NCI-H69 (cell line): ENCODE measurements around the gene GBGT1.
"Not testable (repeated sequence)": the region's sequence is repeated elsewhere in the genome, so short reads cannot be mapped to it uniquely, and the experiment has no call there.

Source experiments
- DNase-seq: peaks from one replicate; lab custom pipeline; 2025; lab: John Stamatoyannopoulos, UW

The GBGT1 gene

DNA sequence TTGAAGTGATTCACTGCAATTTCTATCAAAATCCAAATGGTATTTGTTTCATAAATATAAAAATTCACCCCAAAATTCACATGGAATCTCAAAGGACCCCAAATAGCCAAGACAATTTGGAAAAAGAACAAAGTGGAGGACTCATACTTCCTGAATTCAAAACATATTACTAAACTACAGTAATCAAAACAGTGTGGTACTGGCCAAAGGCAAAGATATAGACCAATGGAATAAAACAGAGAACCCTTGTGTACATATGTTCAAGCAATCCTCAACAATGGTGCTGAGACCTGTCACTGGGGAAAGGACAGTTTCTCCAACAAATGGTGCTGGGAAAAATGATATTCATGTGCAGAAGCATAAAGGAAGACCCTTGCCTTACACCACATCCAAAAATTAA, 31.3 kb upstream of the GBGT1 start:
- no peak for DNase-seq

DNA sequence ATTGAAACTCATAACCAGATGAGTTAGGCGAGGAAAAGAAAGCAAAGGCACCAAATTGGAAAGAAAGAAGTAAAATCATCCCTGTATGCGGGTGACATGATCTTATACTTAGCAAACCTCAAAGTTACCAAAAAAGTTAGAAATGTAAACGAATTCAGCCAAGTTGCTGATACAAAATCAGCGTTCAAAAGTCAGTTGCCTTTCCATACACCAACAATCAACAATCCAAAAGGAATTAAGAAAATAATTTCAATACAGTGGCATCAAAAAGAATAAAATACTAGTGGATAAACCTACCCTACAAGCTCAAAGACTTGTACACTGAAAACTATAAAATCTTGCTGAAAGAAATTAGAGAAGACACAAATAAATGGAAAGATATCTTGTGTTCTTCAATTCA, 30.9 kb upstream of the GBGT1 start:
- no peak for DNase-seq

DNA sequence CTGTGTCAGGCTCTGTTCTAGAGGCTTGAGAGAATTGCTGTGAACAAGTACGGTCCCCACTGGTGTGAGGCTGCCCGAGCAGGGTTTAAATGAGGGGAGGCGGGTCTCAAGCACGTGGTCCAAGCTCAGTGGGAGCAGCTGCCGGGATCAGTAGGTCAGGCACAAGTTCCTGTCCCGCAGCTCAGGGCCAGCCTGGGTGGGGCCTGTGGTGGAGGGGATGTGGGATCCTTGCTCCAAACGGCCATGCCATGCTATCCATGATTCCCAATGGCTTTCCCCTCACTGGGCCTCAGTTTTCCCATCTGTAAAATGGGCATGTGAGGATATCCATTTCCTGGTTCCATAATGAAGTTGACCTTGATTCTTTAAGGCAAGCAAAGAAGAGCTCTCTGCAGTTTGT, 28.3 kb upstream of the GBGT1 start:
- no peak for DNase-seq

DNA sequence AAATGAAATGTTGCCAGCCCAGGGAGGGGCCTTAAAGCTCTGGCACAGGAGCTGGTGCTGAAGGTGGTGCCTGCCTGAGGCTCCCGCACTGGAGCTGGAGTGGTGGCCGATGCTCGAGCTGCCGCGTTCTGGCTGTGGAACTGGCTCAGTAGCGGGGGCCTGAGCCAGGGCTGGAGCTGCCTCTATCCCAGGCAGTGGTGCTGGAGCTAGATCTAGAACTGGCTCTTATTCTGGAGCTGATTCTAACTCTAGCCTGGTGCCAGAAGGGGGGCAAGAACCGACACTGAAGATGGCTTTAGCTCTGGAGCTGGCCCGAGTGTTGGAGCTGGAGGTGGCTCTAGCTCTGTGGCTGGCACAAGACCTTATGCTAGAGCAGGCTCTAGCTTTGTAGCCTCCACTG, 26.1 kb upstream of the GBGT1 start:
- DNase-seq, result no peak

DNA sequence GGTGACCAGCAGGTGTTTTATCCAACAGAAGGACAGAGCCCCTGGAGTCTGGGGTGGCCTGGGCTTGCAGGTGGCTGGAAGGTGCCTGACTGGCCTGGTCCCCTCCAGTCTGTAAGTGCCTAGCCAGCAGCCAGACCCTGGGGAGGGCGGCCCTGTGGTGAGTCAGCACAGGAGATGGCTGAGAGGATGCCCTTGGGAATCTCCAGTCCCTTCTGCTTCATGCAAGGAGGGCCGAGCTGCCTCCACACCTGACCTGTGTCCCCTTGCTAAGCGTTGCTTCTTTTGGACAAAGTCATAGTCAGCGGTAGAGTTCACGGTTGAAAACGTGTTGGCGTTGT, 25.1 kb upstream of the GBGT1 start:
- no peak for DNase-seq

DNA sequence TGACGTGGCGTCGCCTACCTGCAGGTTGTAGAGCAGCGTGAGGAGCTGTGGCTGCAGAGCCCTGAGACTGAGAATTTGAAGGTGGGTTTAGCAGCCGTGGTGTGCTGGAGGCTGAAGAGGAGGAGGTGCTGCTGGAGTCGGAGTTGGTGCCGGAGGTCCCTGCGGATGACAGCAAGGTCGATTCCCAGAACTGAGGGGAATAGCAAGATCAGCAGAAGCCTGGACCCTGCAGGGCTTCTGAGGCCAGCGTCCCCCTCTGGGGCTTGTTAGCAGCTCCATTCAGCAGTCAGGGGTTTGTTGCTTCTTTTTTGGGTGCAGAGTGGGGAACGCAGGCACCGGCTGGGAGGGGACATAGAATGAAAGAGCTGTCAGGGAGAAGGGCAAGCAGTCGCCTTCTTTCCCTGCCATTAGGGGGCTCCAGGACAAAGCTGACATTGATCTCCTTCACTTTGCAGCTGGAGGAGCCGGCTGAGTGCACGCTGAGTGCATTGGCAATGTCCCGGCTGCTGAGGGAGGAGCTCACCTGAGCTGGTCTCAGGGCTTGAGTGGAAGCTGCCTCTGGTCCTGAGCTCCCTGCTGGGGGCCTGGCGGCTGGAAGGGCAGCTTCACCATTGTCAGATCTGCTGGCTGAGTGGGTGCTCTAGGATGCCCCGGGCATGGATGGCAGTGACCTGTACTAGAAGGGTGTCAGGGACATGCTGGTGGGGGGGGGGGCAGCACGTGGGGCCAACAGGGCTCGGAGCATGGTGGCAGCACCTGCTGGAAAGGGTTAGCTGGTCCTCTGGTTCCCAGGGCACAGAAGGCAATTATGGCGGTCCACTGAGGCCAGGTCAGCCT, 24.5 kb upstream of the GBGT1 start:
- DNase-seq, result peak; percentile 57

DNA sequence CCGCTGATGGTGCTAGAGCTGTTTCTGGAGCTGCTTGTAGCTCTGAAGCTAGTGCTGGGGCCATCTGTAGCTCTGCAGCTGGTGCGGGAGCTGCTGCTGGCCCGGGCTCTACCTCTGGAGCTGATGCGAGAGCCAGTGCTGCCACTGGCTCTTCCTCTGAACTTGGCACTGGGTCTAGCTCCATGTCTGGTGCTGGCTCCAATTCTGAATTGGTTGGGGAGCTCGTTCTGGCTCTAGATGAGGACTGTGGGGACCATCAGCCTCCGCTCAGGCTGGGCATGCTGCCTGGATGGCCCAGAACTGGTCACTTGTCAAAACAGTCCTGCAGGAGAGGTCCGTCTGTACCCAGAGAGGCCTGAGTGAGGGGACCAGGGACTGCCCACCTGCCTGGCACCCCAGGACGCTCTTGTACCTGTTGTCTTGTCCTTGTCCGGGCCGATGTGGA, 23.9 kb upstream of the GBGT1 start:
- no peak for DNase-seq

DNA sequence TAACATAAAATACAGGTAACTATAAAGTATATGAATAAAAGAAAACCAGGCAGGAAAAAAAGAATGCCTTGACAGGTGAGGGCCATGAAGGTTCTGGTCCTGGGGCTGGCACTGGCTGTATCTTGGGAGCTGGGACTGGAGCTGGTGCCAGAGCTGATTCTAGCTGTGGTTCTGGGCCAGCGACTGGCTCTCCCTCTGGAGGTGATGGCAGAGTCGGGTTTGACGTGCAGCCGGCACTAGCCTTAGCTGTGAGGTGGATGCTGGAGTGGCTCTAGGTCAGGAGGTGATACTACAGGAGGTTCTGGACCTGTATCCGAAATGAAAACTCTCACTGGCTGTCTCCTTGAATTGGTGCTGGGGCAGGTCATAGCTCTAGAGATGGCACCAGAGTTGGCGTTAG, 23.0 kb upstream of the GBGT1 start:
- no peak for DNase-seq

DNA sequence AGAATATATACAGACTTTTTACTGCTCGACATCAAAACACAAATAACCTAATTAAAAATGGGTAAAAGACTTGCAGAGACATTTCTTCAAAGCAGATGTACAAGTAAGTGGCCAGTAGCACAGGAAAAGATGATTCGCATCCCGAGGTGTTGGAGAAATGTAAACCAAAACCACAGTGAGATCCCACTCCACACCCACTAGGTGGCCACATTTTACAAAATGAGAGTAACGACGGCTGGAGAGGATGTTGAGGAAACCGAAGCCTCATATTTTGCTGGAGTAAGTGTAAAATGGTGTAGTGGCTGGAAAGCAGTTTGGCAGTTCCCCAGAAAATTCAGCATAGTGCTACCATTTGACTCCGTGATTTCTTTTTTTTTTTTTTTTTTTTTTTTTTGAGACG, 21.3 kb upstream of the GBGT1 start:
- DNase-seq, result peak; percentile 84

DNA sequence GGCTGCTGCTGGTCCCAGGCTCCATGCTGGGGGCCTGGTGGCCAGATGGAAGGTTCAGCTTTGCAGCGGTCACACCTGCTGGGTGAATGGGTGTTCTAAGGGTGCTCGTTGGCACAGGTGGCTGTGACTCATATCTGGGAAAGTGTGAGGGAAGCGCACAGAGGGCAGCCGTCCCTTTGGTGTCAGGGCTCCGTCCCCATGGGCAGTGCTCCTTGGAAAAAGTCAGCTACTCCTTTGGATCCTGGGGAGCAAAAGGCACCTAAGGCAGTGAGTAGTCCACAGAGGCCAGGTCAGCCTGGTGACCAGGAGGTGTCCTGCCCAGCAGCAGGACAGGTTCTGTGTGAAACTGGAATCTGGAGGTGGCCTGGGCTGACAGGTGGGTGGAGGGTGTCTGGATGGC, 18.4 kb upstream of the GBGT1 start:
- no peak for DNase-seq

DNA sequence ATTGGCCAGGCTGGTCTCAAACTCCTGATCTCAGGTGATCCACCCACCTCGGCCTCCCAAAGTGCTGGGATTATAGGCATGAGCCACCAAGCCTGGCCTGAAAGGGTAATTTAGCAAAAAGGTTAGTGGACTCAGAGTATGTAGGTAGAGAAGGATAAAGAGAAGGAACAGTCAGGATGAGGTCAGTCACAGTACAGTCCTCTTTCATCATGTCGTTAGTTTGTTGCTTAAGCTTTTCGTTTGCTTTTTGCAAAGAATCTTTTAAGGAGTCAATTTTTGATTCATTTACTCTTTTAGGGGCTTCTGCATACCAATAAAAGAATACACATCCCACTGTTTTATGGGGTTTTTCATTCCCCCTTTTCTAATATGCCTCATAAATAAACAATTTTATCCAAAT, 17.8 kb upstream of the GBGT1 start:
- no peak for DNase-seq

DNA sequence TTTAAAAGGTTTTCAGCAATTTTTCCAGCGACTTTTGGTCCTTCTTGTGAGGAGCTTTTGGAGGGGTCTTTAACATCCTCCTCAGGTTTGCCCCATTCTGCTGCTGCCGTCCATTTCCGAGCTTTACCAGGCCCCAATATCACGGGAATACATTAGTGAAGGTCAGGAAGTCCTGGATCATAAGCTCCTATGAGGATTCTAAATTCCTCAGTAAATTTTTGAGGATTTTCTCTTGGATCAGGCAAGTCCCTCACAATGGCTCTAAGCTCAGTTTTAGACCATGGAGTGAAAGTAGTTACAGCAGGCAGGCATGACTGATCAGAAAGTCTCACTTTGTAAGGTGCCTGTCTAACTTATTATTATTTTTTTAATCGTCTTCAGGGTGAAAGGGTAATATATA, 17.2 kb upstream of the GBGT1 start:
- no peak for DNase-seq

DNA sequence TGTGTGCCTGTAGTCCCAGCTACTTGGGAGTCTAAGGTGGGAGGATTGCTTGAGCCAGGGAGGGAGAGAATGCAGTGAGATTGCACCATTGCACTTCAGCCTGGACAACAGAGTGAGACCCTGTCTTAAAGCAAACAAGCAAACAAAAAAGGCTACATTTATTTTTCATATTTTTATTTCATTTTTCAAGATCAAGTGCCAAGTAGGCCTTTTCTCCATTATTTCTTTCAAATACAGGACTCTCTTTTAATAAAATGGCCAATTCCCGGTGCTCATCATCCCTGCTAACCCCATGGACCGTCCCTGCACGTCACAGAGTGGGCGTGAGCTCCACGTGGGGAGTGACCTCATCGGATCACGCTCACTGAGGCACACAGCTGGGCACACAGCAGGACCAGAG, 9.3 kb upstream of the GBGT1 start:
- no peak for DNase-seq

DNA sequence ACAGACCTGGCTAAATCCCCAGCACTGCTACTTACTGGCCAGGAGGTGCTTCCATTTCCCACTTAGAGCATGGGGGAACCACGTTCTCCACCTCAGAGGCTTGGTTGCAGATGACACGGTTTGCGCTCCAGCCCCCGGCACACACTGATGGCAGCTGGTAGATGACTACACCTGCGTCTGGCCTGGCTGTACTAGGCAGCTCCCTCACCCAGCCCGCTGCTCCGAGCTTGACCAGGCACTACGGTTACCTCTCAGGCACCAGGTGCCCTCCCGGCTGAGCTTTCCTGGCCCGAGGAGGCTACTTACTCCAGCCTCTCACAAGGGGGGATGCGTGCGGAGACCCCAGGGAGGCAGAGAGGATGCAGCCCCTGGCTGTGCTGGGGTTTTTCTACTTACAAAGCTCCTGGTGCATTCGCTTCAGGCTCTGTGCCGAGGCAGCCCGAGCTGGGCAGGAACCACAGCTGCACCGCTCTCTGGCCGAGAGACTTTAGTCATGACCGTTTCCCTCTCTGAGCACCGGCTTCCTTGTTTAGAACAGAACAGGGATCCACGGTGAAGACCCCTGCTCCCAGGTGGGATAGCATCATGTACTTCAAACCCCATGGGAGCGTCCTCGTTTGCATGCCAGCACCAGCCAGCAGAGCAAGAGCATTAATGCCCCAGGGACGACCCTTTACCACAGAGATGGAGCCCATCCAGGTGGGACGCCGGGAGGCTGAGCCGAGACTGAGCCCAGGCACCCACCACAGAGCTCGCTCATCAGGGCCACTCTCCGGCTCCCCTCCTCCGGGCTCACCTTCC, 7.6 kb upstream of the GBGT1 start:
- DNase-seq, result no peak

DNA sequence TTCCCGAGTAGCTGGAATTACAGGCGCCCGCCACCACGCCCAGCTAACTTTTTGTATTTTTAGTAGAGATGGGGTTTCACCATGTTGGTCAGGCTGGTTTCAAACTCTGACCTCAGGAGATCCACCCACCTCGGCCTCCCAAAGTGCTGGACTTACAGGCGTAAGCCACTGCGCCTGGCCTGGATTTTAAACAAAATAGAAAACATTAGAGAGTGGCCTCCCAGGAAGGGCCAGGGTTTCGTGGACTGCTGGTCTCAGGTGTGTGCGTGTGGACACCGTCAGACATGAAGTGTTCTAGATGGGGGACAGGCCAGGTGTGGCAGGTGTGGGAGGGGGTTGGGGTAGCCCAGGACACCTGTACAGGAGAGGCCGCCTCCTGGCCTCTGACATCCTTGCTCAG, 7.0 kb upstream of the GBGT1 start:
- no peak for DNase-seq

DNA sequence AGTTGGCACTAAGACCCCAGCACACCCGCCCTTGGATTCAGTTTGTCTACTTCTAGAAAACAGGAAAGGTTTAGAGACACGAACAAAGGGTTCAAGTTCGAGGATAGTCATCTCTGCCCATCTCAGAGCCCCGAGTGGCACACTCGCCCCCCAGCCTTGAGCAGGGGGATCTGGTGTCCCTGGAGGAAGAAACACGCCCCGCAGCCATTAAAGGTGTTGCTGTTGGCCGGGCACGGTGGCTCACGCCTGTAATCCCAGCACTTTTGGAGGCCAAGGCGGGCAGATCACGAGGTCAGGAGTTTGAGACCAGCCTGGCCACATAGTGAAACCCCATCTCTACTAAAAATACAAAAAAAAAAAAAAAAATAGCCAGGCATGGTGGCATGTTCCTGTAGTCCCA, 6.0 kb upstream of the GBGT1 start:
- DNase-seq, result not testable (repeated sequence)

DNA sequence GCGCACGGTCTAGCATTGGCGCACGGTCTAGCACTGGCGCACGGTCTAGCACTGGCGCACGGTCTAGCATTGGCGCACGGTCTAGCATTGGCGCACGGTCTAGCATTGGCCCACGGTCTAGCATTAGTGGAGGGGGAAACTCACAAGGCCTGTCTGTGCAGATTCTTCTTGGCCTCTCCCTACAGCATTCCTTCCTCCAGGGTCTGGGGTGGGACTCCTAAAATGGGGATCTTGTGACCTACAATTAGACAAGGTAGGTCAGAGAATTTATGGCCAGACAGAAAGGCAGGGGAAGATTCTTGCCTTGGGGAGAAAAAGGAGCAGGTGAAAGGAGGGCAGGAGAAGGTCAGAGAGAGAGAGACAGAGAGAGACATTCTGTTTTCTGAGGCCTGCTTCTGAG, 5.4 kb upstream of the GBGT1 start:
- no peak for DNase-seq

DNA sequence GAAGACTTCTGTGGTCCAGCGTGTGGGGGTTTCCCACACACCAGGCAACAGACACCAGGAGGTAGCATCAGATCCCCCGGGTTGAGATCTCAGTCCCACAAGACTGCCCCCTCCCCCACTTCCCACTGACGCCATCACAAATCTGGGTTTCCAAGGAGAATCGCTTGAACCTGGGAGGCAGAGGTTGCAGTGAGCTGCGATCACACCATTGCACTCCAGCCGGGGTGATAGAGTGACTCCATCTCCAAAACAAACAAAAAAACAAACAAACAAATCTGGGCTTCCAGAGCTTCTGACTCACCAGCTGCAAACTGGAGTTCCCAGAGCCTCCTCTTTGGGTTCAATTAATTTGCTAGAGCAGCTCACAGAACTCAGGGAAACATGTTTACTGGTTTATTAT, 4.7 kb upstream of the GBGT1 start:
- no peak for DNase-seq

DNA sequence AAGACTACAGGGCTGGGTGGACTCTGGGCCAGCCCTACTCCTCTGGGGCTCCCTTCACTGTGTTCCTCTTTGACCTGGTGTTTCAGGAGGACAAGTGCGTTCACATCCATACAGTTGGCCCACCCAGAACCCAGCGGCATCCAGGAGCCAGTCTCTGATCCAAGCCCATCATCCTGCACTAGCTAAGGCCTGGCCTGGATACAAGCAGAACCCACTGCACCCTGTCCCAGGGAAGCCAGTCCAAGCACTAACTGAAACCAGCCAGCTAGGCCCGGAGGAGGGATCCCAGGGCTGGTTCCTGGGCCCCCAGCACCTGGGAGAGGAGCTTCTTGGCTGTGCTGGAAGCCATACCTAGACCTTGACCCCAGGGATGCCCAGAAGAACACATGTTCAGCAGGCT, 4.1 kb upstream of the GBGT1 start:
- DNase-seq, result no peak

DNA sequence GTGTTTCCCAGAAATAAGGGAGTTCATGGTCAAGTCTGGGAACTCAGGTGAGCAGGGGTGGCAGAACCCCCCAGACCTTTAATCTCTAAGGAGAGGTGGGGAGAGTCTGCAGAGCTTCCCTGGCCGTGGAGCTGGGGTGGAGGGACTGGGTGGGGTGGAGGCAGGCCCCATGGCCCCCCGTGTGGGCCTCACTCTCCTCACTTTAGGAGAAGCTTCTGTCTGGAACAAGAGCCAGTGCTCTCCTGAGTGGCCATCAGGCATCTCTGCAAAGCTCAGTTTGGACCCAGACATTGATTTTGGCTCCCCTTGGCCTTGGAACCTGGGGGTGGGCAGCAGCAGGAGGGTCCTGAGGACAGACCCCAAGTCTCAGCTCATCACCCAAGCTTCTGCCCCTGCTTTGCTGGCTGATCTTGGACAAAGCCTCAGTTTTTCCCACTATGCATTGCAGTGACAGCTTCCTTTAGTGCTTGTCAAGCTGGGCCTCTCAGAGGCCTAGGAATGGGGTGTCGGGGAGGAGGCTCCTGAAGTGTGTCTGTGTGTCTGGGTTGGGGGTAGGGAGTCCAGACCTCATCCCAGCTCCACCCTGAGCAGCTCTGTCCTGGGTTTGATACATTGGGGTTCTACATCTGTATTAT, 3.5 kb upstream of the GBGT1 start:
- DNase-seq, result no peak

DNA sequence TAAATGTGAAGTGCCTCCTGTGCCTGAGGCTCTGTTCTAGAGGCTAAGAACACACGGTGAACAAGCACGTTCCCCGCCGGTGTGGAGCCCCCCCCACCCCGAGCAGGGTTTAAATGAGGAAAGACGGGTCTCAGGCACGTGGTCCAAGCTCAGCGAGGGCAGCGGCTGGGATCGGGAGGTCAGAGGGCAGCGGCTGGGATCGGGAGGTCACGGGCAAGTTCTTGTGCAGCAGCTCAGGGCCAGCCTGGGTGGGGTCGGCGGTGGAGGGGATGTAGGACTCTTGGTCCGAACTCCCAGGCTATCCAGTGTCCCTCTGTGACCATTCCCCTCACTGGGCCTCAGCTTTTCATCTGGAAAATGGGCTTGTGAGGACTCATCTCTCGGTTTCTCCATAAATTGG, 2.7 kb upstream of the GBGT1 start:
- no peak for DNase-seq

DNA sequence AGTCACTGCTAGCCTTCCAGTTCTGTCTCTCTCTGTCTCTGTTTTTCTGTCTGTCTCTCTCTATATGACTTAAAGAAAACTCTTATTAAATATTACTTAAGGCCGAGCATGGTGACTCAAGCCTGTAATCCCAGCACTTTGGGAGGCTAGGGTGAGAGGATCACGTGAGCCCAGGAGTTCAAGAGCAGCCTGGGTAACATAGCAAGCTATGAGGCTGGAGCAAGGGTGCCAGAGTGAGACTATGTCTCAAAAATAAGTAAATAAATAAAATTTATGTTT, 1.7 kb upstream of the GBGT1 start:
- DNase-seq, result no peak

DNA sequence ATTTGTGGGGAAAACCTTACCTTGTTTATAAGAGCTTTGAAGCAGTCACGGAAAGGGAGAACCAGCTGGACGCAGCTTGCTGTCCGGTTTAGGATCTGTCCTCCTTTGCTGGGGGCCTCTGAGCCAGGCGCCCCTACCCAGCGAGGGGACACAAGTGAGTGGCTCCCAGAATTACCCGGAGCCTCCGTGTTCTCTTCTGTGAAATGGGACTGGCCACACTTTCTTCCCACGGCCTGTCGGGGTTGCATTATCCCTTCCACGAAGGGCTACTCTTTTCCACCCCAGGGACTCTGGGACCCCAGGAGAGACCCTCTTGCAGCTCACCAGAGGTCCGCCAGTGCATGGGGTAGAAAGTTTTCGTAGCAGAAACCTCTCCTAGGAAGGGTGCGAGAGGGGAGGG, 477 bp upstream of the GBGT1 start:
- no peak for DNase-seq
